KMS-11 (cell line): ENCODE results near the gene PIP5K1C.
"Not testable (repeated sequence)": the region's sequence is repeated elsewhere in the genome, so short reads cannot be mapped to it uniquely, and the experiment has no call there.

Experiments
- H2AFZ ChIP-seq: fragments of 200-600 bp; sonication (generic); 2 replicates; pipeline ENCODE4 v1.6.1; 2016; ENCODE audit warnings: antibody characterized with exemption, mixed run types, low read depth
- H3K27ac ChIP-seq: fragments of 200-600 bp; sonication (generic); 2 replicates; pipeline ENCODE4 v1.6.1; 2016; ENCODE audit warnings: mild to moderate bottlenecking, mixed run types
- H3K27me3 ChIP-seq: fragments of 200-600 bp; sonication (generic); 2 replicates; pipeline ENCODE4 v1.6.1; 2017; ENCODE audit warnings: mild to moderate bottlenecking, low read depth, mixed run types, moderate library complexity; ENCODE audit not compliant: insufficient read depth
- H3K36me3 ChIP-seq: fragments of 200-600 bp; sonication (generic); 2 replicates; pipeline ENCODE4 v1.6.1; 2017; ENCODE audit warnings: mild to moderate bottlenecking, mixed run types; ENCODE audit not compliant: insufficient read depth
- H3K4me1 ChIP-seq: fragments of 200-600 bp; sonication (generic); 2 replicates; pipeline ENCODE4 v1.6.1; 2016; ENCODE audit warnings: mild to moderate bottlenecking, low read depth, mixed run types; ENCODE audit not compliant: poor library complexity, severe bottlenecking
- H3K4me2 ChIP-seq: fragments of 200-600 bp; sonication (generic); 2 replicates; pipeline ENCODE4 v1.7.0; 2016; ENCODE audit warnings: mild to moderate bottlenecking, mixed run types
- H3K4me3 ChIP-seq: fragments of 200-600 bp; sonication (generic); IDR thresholded peaks from 2 replicates; pipeline ENCODE4 v1.6.1; 2017; ENCODE audit warnings: low read depth, low read length, mixed read lengths; ENCODE audit not compliant: insufficient read depth
- H3K79me2 ChIP-seq: fragments of 200-600 bp; sonication (generic); 2 replicates; pipeline ENCODE4 v1.6.1; 2016; ENCODE audit warnings: low read depth, mixed run types; ENCODE audit not compliant: insufficient read depth
- H3K9ac ChIP-seq: fragments of 200-600 bp; sonication (generic); 2 replicates; pipeline ENCODE4 v1.6.1; 2016; ENCODE audit warnings: mild to moderate bottlenecking, mixed run types
- H4K20me1 ChIP-seq: fragments of 200-600 bp; sonication (generic); 2 replicates; pipeline ENCODE4 v1.6.1; 2016; ENCODE audit warnings: mild to moderate bottlenecking, mixed run types; ENCODE audit not compliant: insufficient read depth
- TF ChIP-seq, protein P1 (sequence below): fragments of 200-600 bp; sonication (generic); conservative IDR thresholded peaks from 2 replicates; pipeline ENCODE4 v1.6.1; 2017; ENCODE audit warnings: low read depth, mild to moderate bottlenecking, antibody characterized with exemption, low read length, moderate library complexity, mixed read lengths

Gene PIP5K1C

DNA sequence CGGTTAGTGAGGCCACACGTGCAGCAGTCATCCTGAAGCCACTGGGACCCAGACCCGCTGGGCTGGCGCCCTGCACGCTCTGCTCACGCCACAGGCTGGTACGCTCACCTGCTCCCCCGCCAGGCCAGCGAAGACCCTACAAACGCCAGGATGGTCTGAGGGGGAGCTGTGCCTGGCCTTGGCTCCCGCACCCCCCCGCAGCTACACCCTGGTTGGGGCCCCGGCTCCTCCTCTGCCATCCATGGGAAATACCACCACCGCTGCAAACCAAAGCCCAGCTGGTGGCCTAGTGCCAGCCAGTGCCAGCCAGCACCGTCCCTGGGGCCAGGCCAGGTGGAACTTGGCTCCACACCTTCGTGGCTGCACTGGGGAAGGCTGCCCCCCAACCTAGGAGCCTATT lies 50.4 kb downstream of the PIP5K1C start:
- Histone ChIP-seq H3K36me3 (no peaks in the 10 kb centered on the region), H3K79me2 (no peaks in the 10 kb centered on the region), H3K27ac (no peak overlapping the region), H3K4me2 (no peak overlapping the region), H3K27me3 (no peaks in the 10 kb centered on the region), H3K4me1 (no peaks in the 10 kb centered on the region), H3K4me3 (no peak overlapping the region), H2AFZ (no peak overlapping the region), H4K20me1 (no peaks in the 10 kb centered on the region), H3K9ac (no peak overlapping the region)
- TF ChIP-seq, protein P1, sequence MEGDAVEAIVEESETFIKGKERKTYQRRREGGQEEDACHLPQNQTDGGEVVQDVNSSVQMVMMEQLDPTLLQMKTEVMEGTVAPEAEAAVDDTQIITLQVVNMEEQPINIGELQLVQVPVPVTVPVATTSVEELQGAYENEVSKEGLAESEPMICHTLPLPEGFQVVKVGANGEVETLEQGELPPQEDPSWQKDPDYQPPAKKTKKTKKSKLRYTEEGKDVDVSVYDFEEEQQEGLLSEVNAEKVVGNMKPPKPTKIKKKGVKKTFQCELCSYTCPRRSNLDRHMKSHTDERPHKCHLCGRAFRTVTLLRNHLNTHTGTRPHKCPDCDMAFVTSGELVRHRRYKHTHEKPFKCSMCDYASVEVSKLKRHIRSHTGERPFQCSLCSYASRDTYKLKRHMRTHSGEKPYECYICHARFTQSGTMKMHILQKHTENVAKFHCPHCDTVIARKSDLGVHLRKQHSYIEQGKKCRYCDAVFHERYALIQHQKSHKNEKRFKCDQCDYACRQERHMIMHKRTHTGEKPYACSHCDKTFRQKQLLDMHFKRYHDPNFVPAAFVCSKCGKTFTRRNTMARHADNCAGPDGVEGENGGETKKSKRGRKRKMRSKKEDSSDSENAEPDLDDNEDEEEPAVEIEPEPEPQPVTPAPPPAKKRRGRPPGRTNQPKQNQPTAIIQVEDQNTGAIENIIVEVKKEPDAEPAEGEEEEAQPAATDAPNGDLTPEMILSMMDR: no peak

DNA sequence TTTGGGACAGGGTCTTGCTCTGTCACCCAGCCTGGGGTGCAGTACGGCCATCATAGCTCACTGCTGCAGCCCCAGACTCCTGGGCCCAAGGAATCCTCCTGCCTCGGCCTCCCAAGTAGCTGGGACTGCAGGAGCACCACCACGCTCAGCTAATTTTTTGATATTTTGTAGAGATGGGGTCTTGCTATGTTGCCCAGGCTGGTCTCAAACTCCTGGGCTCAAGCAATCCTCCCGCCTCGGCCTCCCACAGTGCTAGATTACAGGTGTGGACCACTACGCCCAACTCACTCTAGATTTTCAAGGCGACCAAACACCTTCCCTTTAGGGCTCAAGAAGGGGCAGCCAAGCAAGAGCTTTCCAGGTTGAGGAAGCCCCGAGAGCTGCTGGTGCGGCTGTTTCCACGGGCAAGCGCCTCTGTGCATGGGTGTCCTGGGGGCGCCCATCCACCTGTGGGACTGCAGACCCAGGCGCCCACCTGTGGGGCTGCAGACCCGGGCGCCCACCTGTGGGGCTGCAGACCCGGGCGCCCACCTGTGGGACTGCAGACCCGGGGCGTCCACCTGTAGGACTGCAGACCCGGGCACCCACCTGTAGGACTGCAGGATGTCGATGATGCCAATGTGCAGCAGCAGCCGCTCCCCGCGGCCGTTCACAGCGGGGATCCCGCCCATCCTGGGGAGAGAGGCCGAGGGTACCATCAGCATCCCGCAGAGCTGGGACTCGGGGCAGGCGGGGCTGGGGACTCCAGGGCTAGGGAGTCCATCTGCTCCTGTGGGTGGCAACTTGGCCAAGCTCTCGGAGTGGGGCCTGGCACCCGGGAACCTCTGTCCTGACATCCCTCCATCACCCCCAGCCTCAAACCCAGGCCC lies 52.0 kb downstream of the PIP5K1C start:
- no peak overlapping the region for H2AFZ ChIP-seq
- H3K79me2 ChIP-seq: no peaks in the 10 kb centered on the region
- no peak overlapping the region for H3K4me2 ChIP-seq
- TF ChIP-seq, protein P1: no peak
- H3K9ac ChIP-seq: no peak overlapping the region
- H3K4me3 ChIP-seq: no peak overlapping the region
- no peaks in the 10 kb centered on the region for H3K4me1 ChIP-seq
- no peaks in the 10 kb centered on the region for H3K36me3 ChIP-seq
- H3K27me3 ChIP-seq: no peaks in the 10 kb centered on the region
- H4K20me1 ChIP-seq: no peaks in the 10 kb centered on the region
- no peak overlapping the region for H3K27ac ChIP-seq

DNA sequence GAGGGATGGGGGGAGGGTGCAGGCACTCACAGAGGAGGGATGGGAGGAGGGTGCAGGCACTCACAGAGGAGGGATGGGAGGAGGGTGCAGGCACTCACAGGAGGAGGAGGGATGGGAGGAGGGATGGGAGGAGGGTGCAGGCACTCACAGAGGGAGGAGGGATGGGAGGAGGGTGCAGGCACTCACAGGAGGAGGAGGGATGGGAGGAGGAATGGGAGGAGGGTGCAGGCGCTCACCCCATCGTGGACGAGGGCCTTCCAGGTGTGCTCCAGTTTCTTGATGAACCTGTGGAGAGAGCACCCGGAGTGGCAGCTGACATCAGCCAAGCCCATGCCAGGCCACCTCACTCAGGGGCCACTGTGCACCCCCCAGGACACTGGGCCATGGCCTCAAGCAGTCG lies 53.2 kb downstream of the PIP5K1C start:
- not testable (repeated sequence) for H3K27ac ChIP-seq, H4K20me1 ChIP-seq, H3K4me2 ChIP-seq, H3K4me1 ChIP-seq, H3K36me3 ChIP-seq, H3K9ac ChIP-seq, H3K4me3 ChIP-seq, H3K27me3 ChIP-seq, H2AFZ ChIP-seq, H3K79me2 ChIP-seq

DNA sequence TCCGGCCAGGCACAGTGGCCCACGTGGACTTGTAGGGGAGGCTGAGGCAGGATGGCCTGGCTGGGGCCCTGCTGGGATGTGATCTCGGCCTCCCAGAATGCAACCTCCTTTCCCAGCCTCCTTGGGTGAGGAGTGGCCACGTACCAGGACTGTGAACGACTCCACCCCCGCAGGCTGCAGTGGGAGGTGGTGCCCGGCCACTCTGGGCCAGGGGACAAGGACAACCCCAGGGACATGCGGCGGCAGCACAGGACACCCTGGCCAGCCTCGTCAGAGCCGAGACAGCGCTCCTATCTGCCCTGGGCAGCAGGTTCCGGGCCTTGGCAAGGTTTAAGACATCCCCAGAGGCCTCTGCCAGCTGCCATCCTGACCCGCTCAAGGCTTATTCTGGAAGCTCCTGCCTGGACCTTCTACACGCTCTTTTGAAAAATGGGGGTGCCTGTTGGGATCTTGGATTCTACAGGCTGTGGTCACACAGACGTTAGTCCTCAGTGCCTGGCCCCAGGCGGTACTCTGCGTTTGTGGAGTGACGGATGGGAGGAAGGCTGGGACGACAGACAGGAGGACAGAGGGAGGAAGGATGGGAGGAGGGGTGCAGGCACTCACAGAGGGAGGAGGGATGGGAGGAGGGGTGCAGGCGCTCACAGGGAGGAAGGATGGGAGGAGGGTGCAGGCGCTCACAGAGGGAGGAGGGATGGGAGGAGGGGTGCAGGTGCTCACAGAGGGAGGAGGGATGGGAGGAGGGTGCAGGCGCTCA lies 53.8 kb downstream of the PIP5K1C start:
- no peaks in the 10 kb centered on the region for H3K27me3 ChIP-seq
- no peak overlapping the region for H3K27ac ChIP-seq
- H4K20me1 ChIP-seq: no peaks in the 10 kb centered on the region
- no peaks in the 10 kb centered on the region for H3K36me3 ChIP-seq
- H3K4me2 ChIP-seq: no peak overlapping the region
- H3K4me3 ChIP-seq: no peak overlapping the region
- H3K79me2 ChIP-seq: no peaks in the 10 kb centered on the region
- no peak overlapping the region for H2AFZ ChIP-seq
- no peaks in the 10 kb centered on the region for H3K4me1 ChIP-seq
- no peak overlapping the region for H3K9ac ChIP-seq
- TF ChIP-seq, protein P1: no peak
